NCI-H1436 treated with DMSO at 0.1 percent for 48 hours (cell line): ENCODE data around the gene UGT1A3.

Experiments used
- DNase-seq: peaks from one replicate; lab custom pipeline; 2025; lab: John Stamatoyannopoulos, UW

Gene UGT1A3

DNA sequence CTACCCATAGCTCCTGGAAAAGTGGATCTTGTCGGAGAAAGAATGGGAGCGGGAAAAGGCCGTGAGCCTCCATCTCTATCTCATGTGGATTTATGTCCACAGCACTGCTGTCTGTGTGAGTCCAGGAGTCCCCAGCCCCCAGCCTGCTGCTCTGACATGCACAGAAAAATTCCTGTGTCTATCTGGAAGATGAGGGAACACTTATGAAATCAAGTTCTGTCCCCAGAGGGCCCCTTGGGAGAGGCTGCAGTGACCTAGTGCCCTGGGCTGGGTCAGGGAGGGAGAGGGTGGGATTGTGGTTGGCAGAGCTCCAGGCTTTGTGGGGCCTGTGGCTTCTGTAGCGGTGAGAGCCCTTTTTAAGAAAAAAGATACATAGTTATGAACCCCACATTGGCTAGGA lies 87.9 kb downstream of the UGT1A3 start:
- no peak for DNase-seq

- no peak for DNase-seq
Observed at GRCh38 chr2:233817361-233817911, 88.6 kb downstream of the UGT1A3 start.

- DNase-seq = no peak
Observed at GRCh38 chr2:233817995-233818638, 89.3 kb downstream of the UGT1A3 start.

DNA sequence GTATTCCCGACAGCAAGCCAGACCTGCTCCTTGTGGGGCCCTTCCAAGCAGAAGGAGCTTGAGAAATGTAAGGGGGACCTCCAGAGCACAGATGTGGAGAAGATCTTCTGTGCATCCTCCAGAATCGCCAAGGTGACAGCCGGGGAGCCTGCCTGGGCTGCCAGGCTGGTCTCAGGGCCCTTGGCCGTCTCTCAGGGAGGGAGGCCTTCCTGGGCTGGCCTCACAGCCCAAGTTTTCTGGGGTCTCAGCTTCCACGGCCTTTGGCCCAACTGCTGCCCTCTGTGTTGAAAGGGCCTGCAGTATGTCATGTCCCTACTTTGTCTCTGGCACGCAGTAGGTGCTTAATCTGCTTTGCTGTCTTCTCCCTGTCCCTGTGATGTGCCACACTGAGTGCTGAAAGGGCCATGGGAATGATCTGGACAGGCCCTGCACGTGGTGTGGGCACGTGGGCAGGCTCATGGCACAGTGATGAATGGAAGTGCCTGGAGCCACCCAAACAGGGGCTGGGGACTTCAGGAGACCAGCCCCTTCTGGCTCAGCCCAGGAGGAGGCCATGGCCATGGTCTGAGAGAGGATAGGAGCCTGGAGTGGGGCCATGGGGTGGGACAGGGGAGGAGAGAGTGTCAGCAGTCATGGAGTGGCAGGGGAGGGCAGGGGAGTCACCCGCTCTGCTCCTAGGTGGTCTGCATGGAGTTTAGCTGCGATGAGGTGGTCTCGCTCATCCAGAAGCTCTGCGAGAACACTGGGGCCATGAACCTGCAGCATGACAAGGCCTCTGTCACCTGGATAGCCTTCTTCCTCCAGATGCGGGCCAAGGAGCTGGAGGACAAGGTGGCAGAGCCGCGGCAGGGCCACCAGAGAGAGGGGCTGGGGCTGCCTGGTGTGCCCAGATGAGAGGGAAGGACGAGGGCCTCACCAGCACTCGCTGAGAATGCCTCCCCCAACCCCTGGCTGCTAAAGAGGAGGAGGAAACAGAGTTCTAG lies 90.1 kb downstream of the UGT1A3 start:
- DNase-seq = no peak

DNA sequence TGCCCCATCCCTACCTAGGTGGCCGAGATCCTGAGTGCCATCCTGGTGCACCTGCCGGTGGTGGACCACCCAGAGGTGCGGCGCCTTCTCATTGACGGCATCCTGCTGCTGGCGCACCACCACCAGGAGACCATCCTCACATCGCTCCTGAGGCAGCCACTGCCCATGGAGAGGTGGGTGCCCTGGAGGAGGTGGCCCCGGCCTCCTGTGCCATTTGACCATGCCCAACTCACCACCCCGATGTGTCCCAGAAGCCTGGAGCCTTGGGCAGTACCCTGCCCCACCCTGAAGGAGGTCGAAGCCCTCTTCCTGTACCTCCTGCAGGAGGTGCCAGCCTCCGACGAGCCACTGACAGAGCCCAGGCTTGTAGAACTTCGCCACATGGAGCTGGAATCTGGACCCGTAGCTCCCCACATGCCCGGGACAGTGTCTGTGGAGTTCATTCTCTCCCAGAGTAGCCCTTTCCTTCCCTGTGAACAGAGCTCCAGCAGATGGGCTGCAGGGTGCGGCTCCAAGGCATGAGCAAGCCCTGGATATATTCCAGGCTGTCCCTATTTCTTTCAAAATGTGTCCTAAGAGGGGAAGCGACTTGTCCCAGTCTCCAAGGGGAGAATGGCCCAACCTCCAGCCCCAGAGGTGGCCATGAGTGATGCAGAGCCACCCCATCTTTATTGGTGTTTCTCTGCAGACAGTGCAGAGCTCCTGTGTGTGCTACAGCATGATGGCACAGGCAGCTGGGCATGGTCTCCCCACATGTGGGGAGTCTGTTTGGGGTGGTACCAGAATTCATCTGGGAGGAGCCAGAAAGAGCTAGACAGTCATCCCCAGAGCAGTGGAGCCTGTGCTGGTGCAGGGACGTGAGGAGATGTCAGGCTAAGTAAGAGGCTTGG lies 91.3 kb downstream of the UGT1A3 start:
- no peak for DNase-seq

DNA sequence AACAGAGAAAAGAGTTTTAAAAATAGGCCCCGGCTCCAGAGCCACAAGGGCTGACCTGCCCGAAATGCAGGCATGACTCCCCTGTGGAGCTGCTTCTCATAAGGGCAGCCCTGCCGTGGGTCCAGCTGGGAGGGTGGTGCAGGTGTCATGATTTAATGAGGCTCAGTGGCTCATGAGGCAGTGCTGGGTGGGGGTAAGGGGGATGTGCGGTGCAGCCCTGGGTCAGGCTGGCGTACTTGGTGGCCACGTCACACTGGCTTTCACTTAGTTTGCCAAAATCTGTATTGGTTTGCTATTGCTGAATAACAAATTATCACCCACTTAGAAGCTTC lies 91.9 kb downstream of the UGT1A3 start:
- DNase-seq = no peak

GRCh38 chr2:233821196-233821595 lies 92.4 kb downstream of the UGT1A3 start:
- DNase-seq = no peak

GRCh38 chr2:233821709-233822100 lies 92.9 kb downstream of the UGT1A3 start:
- DNase-seq = no peak

DNA sequence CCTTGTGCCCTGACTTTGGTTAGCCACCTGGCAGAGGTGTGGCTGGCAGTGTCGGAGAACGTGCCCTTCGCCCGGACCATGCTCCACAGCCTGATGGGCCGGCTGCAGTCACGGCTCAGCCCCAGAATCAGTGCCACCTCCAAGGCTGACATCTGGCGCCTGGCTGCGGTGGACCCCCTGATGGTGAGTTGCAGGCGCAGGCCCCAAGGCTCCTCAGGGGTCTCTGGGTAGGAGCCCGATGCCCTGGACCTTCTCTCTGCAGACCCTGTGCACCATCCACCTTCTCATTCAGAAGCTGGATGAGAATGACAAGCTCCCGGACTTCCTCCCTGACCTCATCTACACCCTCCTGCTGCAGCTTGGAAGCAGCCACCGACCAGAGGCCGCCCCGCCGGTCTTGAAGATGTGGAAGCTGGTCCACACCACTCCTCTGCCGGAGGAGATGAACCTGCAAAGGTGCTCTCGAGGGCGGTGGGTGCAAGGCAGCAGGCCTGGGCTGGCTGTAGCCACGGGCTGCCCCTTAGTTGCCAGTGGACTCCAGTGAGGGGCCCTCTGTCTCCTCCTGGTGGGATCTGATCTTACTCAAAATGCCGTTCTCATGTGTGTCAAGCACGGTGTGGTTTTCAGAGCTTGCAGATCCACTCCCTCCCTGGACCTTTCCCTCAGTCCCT lies 93.4 kb downstream of the UGT1A3 start:
- no peak for DNase-seq
